Renal pelvis (tissue), 4 donors: ENCODE measurements around the gene CHRNA3. TPM values are rescaled to one million over a fixed set of nuclear protein-coding genes. Genes with fewer than 3 reads are reported as not detected.
"Not testable (repeated sequence)": the region's sequence is repeated elsewhere in the genome, so short reads cannot be mapped to it uniquely, and the experiment has no call there.

ENCODE experiments used
- DNase-seq: peaks from one replicate; pipeline ENCODE4 v3.0.0-alpha.2; 2013
- polyA plus RNA-seq, 3 donors: library from polyadenylated mRNA; unstranded; fragments of 120-200 nt; gene quantifications; one replicate each; pipeline ENCODE4 v1.2.1, GENCODE V29; 2013; ENCODE audit not compliant: insufficient read length in 3 of 3

CHRNA3 gene
- polyA plus RNA-seq, 3 donors, result 1.2 to 1.3 (median 1.3) TPM

GRCh38 chr15:78618490-78618934, 2.3 kb downstream of the CHRNA3 start:
- DNase-seq, result peak; percentile 81

DNA sequence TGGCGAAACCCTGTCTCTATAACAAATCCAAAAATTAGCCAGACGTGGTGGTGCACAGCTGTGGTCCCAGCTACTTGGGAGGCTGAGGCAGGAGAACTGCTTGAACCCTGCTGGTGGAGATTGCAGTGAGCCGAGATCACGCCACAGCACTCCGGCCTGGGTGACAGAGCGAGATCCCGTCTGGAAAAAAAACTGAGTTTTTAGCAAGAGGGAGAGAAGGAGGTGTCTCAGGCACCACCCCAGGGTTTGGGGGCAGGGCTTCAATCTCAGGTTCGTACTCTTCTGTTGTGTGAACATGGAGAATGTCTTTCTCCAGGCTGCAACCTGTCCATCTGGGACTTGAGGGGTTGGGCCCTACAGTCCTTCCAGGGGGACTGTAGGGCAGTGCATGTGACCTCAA, 2.7 kb downstream of the CHRNA3 start:
- no peak for DNase-seq

DNA sequence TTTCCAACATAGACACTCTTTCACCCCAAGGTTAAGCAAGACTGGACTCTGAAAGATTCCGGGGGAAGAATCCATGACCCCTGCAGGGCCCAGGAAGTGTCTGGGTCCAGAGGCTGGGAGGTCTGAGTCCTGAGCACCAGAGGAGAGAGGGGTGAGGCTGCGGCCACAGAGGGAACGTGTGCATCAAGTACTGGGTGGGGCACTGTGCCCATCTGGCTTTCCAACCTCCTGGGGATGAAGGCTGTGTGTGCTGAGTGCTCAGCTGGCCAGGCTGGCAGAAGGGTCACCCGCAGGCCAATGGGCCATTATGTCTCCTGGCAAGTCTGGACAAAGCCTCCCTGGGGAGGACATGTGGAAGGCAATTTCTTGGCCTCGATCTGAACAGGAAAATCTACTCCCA, 3.3 kb downstream of the CHRNA3 start:
- no peak for DNase-seq

GRCh38 chr15:78617076-78617475, 3.7 kb downstream of the CHRNA3 start:
- no peak for DNase-seq

GRCh38 chr15:78616506-78616905, 4.3 kb downstream of the CHRNA3 start:
- no peak for DNase-seq

DNA sequence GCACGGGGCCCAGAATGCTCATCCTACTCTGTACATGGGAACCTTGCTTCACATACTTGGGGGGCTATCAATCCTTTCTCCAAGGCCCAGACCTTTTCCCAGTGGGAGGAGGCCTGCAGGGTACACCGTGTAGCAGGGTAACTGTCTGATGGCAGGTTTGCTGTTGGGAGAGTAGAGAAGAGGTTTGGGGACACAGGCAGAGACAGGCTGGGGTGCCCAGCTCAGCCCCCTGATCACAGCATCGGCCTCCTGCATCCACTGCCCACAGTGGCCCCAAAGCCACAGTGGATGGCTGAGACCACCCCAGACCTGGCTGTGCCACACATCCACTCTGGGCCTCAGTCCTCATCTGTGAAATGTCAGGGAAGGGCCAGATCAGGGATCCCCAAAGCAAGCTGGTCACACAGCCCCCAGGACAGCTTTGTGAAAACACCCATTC, 5.6 kb downstream of the CHRNA3 start:
- DNase-seq, result no peak

- peak; percentile 15 for DNase-seq
Observed at GRCh38 chr15:78614021-78614420, 6.8 kb downstream of the CHRNA3 start.

DNA sequence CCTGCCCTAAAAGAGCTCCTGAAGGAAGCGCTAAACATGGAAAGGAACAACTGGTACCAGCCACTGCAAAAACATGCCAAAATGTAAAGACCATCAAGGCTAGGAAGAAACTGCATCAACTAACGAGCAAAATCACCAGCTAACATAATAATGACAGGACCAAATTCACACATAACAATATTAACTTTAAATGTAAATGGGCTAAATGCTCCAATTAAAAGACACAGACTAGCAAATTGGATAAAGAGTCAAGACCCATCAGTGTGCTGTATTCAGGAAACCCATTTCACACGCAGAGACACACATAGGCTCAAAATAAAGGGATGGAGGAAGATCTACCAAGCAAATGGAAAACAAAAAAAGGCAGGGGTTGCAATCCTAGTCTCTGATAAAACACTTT, 11.2 kb downstream of the CHRNA3 start:
- not testable (repeated sequence) for DNase-seq

- DNase-seq, result no peak
Observed at GRCh38 chr15:78605680-78606079, 15.1 kb downstream of the CHRNA3 start.

DNA sequence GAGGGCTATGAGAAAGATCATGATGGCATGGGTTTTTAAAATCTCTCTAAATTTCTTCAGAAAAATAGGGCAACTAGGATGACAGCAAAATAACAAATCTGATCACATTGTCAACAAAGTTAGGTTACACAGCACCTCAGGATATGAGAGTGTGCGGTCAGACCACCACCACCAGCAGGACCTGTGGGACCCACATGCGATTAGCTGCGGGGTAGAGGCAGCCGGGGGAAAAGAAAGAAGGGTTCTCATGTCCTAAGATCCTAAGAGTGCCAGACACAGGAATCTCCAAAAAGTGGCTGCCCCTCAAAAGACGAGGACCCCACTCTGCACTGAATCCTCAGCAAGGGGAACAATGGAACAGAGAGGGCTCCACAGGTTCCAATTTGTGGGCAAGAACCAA, 15.6 kb downstream of the CHRNA3 start:
- DNase-seq, result no peak

DNA sequence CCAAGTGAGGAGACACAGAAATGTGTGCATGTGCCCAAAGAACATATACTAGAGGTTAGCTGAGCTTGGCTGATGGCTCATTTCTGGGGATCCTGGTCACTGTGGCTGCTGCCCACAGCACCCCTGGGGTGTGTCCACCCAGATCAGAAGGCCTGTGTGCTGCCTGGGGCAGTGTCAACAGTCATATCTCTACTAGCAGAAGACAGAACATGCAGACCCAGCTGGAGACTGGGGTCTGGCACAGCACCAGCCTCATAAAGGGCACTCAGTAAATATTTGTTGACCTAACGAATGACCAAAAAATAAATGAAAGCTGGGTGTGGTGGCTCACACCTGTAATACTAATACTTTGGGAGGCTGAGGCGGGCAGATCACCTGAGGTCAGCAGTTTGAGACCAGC, 16.4 kb downstream of the CHRNA3 start:
- DNase-seq, result no peak

DNA sequence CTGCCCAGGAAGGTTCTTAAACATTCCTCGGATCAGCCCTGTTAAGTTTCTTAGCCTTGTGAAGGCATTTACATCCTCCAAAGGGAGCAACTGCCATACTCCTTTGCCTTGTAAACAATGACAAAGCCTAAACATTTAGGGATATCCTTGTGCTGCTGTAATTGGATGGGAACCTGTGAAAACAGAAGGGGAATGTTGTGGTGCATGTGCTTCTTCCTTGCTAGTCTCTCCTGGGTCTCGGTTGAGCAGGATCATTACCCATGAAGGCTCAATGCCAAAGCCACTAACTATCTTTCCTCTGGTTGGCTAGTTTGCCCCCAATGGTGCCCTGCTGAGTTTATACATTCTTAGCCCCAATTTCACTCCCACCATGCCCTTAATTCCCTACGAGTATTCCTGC, 17.3 kb downstream of the CHRNA3 start:
- DNase-seq, result no peak

DNA sequence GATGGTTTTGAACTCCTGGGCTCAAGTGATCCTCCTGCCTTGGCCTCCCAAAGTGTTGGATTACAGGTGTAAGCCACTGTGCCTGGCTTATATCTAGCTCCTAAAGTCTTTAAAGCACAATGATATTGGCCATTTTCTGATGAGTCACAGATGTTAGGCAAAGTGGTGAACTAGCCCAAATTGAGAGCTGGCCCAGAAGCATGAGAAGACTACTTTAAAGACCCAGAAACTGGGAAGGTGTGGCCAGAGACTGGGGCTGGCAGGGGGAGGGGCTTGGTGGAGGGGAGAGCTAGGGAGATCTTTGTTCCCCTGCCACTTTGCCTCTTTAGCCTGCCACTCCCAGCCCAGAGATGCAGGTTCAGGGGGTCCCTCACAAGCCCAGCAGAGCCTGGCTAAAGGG, 21.6 kb downstream of the CHRNA3 start:
- DNase-seq, result no peak

GRCh38 chr15:78598348-78598747, 22.4 kb downstream of the CHRNA3 start:
- no peak for DNase-seq

GRCh38 chr15:78597583-78597982, 23.2 kb downstream of the CHRNA3 start:
- DNase-seq, result no peak

DNA sequence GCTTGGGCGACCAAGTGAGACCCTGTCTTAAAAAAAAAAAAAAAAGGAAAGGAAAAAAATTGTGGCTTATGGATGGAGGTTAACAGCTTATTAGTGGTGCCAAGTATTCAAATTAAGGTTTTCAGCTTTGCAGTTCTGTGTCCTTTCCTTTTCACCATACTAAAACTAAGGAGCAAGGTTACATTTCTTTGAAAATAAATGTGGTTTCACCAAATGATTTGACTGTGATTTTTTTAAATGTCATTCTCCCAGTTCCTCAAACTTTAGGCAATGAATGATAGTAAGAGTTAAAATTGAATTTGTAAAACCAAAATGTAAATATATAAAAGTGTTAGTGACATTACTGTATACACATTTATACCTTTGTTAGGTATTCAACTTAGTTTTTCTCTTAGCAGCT, 45.9 kb downstream of the CHRNA3 start:
- DNase-seq, result no peak

GRCh38 chr15:78573416-78573815, 47.4 kb downstream of the CHRNA3 start:
- no peak for DNase-seq

DNA sequence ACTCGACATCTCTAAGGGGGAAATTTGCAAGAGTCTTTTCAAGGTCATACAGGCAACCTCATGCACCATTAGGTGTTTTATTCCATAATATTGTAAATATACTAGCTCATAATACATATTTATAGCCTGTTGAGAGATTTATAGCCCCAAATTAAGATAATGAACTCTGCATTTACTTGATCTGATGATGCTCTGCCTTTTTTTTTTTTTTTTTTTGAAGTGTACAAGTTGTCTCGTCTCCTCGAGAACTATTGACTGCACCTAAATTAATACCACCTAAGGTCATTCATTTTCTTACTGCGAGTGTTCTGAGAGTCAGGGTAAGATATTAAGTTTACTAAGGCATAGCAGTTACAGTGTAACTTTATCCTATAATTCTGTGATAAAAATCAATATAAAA, 49.4 kb downstream of the CHRNA3 start:
- no peak for DNase-seq

DNA sequence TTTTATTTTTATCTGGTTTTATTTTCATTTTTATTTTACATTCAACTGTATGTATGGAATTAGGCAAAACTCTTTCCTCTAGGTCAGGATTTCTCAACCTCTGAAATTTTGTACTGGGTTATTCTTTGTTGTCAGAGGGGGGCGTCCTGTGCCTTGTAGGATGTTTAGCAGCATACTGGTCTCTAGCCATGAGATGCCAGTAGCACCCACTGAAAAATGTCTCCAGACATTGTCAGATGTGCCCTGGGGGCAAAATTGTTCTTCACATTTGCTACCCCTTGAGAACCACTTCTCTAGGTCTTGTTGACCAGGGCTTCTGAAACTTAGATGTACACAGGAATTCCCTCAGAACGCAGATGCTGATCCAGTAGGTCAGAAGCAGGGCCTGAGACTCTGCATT, 50.1 kb downstream of the CHRNA3 start:
- no peak for DNase-seq

DNA sequence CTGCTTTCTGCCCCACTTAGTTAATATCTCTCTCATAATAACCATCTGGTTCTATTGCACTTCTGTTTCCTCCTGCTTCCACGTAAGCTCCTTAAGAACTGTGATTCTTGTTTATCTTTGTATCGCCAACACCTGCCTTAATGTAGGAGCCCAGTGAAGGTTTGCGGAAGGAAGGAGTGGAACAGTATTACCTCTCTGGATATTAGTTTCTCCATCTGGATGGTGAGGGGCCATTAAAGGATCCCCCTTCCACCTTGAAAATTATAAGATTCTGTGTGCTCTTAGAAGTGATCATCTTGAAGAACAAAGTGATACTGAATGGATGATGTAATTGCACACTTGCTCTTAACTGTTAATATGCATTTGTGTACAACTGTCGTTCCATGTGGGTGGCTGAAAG, 53.3 kb downstream of the CHRNA3 start:
- no peak for DNase-seq

DNA sequence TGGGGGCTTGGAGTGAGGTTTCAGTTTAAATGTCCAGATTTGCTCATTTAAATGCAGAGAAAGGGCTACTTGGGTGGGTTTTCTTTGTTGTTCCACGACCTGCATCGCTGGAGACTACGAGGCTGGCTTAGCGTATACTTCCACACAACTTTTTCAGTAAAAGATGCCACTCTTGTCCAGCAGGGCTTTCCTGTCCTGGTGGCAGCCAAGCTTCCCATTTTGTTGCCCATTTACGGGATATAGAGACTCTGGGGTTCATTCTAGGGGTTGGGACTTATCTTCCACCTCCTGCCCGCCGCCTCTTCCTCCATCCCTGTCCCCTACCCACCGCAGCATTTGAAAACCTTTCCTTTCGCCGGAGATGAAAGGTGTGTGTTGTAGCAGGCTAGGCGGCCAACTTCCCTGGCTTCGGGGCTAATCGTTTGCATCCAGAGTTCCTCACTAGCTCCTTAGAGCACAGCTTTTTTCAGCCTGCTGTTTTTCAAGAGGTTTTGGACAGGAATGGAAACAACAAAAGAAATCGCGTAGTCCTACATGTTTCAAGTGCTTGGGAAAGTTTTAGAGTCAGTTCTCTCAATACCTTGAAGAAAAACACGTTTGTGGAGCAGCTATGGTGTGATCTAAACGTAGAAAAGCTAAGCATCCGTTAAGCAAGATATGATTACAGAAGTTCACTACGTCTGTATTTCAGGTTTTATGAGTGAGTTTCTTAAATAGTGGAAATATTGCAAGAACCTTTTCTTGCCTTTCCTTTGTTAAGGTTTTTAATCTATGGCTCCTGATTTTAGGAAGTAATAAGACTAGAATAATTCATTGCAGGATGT, 54.6 kb downstream of the CHRNA3 start:
- peak; percentile 21 for DNase-seq

DNA sequence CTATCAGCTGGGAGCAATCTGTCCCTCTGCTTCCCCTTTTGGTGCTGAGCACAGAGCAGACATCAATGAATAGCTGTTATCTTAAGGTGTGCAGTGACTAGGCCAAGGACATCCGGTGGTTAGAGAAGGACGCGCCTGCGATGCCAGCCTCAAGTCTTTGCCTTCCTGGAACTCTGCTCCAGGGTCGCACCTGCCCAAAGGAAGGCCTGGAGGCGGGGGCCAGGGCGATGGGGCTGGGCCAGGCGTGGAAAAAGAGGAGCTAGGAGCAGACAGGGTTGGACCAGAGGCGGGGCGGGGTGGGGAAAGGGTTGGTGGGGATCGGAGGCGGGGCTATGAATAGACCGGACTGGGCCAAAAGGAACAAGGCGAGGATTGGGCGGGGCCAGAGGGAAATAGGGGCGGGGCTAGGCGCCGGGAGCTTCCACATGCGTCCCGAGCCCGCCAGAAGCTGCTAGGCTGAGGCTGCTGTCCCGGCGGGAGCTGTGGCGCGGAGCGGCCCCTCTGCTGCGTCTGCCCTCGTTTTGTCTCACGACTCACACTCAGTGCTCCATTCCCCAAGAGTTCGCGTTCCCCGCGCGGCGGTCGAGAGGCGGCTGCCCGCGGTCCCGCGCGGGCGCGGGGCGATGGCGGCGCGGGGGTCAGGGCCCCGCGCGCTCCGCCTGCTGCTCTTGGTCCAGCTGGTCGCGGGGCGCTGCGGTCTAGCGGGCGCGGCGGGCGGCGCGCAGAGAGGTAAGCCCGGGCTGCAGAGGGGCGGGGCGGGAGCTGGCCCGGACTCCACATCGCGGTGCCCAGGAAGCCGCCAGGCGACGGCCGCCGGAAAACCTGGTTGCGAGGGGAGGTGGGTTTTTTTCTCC, 55.5 kb downstream of the CHRNA3 start, which contains the start of gene CHRNA5:
CHRNA5 (plus strand) TSS at position 424 of the 854 bp plus-strand sequence; CDS start at position 624, 200 bp downstream.
- peak; percentile 75 for DNase-seq

DNA sequence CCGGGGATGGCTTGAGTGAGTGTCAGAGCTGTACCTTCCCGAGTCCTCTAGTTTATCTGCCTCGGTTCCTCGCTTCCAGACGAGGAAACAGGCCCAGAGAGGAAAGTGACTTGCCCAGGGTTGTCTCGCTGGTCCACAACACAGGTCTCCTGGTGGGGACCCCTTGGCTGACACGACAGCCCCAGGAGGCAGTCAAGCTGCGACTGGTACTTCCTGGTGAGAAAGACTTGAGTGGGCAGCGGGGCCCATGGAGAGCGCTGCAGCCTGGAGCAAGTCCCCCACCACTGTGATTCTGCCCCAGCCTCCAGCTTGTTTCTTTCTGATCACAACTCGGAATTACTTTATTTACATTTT, 56.1 kb downstream of the CHRNA3 start:
- no peak for DNase-seq
